ENCODE results near the gene ANO1. TPM values are rescaled to one million over a fixed set of nuclear protein-coding genes. Genes with fewer than 3 reads are reported as not detected.

Gene ANO1
- total and polyA plus RNA-seq, 11 donors: 4.2 to 17.8 (median 9.4) TPM

DNA sequence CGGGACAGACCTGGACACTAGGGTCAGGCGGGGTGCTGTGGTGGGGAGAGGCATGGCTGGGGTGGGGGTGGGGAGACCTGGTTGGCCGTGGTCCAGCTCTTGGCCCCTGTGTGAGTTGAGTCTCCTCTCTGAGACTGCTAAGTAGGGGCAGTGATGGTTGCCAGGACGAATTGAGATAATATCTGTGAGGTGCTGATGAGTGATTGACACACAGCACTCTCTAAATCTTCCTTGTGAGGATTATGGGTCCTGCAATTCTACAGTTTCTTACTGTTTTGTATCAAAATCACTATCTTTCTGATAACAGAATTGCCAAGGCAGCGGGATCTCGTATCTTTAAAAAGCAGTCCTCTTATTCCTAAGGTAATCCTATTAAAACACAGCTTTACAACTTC lies 128.9 kb downstream of the ANO1 start:
- peaks cover 10 to 43% (median 21%) of the 10 kb centered on the region in 12 donors for H3K4me1 ChIP-seq
- 57 to 65% (median 59%) methylated on average over 6 of the region's 6 CpGs for WGBS, 4 donors
- H3K36me3 ChIP-seq: peaks cover 0 to 48% (median 33%) of the 10 kb centered on the region in 9 donors
- DNase-seq: no peak
- H3K4me3 ChIP-seq: no peak overlapping the region
- intact Hi-C loops (cut with DNase I): no loop called here
- H3K27me3 ChIP-seq: no peaks in the 10 kb centered on the region
- no peak for ATAC-seq
- TF ChIP-seq, protein P1, sequence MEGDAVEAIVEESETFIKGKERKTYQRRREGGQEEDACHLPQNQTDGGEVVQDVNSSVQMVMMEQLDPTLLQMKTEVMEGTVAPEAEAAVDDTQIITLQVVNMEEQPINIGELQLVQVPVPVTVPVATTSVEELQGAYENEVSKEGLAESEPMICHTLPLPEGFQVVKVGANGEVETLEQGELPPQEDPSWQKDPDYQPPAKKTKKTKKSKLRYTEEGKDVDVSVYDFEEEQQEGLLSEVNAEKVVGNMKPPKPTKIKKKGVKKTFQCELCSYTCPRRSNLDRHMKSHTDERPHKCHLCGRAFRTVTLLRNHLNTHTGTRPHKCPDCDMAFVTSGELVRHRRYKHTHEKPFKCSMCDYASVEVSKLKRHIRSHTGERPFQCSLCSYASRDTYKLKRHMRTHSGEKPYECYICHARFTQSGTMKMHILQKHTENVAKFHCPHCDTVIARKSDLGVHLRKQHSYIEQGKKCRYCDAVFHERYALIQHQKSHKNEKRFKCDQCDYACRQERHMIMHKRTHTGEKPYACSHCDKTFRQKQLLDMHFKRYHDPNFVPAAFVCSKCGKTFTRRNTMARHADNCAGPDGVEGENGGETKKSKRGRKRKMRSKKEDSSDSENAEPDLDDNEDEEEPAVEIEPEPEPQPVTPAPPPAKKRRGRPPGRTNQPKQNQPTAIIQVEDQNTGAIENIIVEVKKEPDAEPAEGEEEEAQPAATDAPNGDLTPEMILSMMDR (IDR thresholded peaks at IDR 0.05): no peak
- no peak for TF ChIP-seq POLR2A (IDR thresholded peaks at IDR 0.05)
- H3K27ac ChIP-seq: no peak overlapping the region
- H3K9me3 ChIP-seq: no peaks in the 10 kb centered on the region

DNA sequence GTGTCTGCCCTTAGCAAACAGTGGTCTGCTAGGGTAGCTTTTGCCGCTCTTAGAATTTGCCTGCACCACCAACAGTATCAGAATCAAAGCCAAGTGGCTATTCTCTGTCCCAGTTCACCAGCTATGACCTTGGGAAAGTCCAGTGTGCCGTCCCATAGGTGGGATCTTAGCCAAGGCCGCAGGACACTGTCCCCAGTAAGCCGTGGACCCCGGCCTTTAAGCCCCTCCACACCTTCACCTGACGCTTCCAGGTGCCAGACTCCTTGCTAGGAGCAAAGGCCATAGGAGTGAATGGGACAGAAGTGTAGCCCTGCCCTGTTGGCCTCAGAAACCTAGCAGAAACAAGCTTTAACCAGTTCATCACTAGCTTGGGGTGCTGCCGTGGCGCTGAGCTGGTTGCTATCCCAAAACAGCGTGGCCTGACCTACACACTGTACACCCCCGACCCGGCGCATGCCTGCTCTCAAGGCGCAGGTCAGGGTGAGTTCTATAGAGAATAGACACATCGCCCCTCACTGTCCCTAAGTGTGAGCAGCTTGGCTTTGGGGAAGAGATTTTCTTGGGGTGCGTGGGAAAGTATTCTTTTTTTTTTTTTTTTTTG lies 129.5 kb downstream of the ANO1 start:
- Histone ChIP-seq H3K36me3 (peaks cover 0 to 48% (median 33%) of the 10 kb centered on the region in 9 donors), H3K27ac (no peak overlapping the region), H3K4me3 (no peak overlapping the region), H3K27me3 (no peaks in the 10 kb centered on the region), H3K9me3 (no peaks in the 10 kb centered on the region), H3K4me1 (peaks cover 10 to 41% (median 21%) of the 10 kb centered on the region in 12 donors)
- DNase-seq (no peak), ATAC-seq (no peak)
- TF ChIP-seq, protein P1 (IDR thresholded peaks at IDR 0.05): no peak
- intact Hi-C loops (cut with DNase I): no loop called here
- 77 to 87% (median 82%) methylated on average over 15 of the region's 15 CpGs for WGBS, 4 donors

DNA sequence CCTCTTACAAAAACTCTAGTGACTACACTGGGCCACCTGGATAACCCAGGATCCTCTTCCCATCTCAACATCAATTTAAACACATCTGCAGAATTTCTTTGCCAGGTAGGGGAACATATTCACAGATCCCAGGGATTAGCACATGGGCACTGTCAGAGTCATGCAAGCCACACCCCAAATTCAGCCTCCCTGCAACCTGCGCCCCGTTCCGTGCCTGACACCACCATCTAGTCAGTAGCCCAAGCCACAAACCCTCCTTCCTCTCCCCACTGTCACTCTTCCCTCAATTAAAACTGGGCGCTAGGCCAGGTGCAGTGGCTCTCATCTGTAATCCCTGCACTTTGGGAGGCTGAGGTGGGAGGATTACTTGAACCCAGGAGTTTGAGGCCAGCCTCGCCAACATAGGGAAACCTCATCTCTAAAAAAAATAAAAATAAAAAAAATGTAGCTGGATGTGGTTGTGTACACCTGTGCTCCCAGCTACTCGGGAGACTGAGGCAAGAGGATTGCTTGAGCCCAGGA lies 131.3 kb downstream of the ANO1 start:
- H3K9me3 ChIP-seq: no peaks in the 10 kb centered on the region
- no peak for ATAC-seq
- 92 to 97% (median 96%) methylated on average over 6 of the region's 6 CpGs for WGBS, 4 donors
- H3K27me3 ChIP-seq: no peaks in the 10 kb centered on the region
- no peak overlapping the region for H3K4me3 ChIP-seq
- peaks cover 0 to 48% (median 33%) of the 10 kb centered on the region in 9 donors for H3K36me3 ChIP-seq
- peaks cover 5 to 30% (median 15%) of the 10 kb centered on the region in 12 donors for H3K4me1 ChIP-seq
- DNase-seq: no peak
- intact Hi-C loops (cut with DNase I): no loop called here
- TF ChIP-seq, protein P1 (IDR thresholded peaks at IDR 0.05): no peak
- TF ChIP-seq POLR2A (IDR thresholded peaks at IDR 0.05): no peak
- H3K27ac ChIP-seq: no peak overlapping the region

DNA sequence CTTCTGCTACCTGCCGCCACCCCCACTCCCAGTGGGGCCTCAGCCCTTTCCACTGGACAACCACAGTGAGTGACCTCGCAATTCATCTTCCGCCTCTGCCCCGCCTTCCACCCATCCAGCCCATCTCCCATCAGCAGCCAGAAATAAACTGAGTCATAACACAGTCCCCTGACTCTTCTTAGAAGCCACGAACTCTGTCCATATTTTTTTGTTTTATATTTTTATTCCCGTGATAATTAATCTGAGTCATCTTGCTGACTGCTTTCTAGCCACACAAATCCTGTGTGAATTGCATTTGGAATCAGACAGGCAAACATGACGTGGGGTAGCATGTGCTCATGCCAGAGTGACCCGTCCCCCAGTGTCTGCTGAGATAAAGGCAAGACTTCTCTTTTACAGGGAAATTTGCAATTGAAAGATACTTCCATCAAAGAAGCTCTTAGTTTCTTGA lies 132.0 kb downstream of the ANO1 start:
- WGBS, 4 donors: 75 to 82% (median 79%) methylated on average over 8 of the region's 8 CpGs
- intact Hi-C loops (cut with DNase I): no loop called here
- DNase-seq: no peak

More for the DNA sequence above, 132.0 kb downstream of the ANO1 start:
- Histone ChIP-seq H3K4me3 (no peak overlapping the region), H3K27me3 (no peaks in the 10 kb centered on the region), H3K27ac (no peak overlapping the region), H3K4me1 (peaks cover 0 to 24% (median 9%) of the 10 kb centered on the region in 12 donors), H3K36me3 (peaks cover 0 to 43% (median 33%) of the 10 kb centered on the region in 9 donors), H3K9me3 (no peaks in the 10 kb centered on the region)
- ATAC-seq: peak in 1 of 4 donors; percentile 58
- TF ChIP-seq, protein P1 (IDR thresholded peaks at IDR 0.05): no peak
- no peak for TF ChIP-seq POLR2A (IDR thresholded peaks at IDR 0.05)
